ENCODE measurements around the gene DCPS. TPM values are rescaled to one million over a fixed set of nuclear protein-coding genes. Genes with fewer than 3 reads are reported as not detected.
"Not testable (repeated sequence)": the region's sequence is repeated elsewhere in the genome, so short reads cannot be mapped to it uniquely, and the experiment has no call there.

Gene DCPS
- total RNA-seq, 3 donors from 2014 or later = 8.8 to 11.7 (median 9.6) TPM

GRCh38 chr11:126391286-126391954 is 87.6 kb downstream of the DCPS start:
- Histone ChIP-seq H3K27ac (peak overlapping the region in 1 of 2 donors; percentile 12), H3K4me3 (no peak overlapping the region), H3K9me3 (no peaks in the 10 kb centered on the region), H3K4me1 (peaks cover under 1 to 4% of the 10 kb centered on the region in 2 donors), H3K36me3 (no peaks in the 10 kb centered on the region), H3K27me3 (no peaks in the 10 kb centered on the region)
- DNase-seq (ENCODE audit: low spot score in 2 of 2) = peak in 1 of 2 donors; percentile 40
- TF ChIP-seq, protein P1, sequence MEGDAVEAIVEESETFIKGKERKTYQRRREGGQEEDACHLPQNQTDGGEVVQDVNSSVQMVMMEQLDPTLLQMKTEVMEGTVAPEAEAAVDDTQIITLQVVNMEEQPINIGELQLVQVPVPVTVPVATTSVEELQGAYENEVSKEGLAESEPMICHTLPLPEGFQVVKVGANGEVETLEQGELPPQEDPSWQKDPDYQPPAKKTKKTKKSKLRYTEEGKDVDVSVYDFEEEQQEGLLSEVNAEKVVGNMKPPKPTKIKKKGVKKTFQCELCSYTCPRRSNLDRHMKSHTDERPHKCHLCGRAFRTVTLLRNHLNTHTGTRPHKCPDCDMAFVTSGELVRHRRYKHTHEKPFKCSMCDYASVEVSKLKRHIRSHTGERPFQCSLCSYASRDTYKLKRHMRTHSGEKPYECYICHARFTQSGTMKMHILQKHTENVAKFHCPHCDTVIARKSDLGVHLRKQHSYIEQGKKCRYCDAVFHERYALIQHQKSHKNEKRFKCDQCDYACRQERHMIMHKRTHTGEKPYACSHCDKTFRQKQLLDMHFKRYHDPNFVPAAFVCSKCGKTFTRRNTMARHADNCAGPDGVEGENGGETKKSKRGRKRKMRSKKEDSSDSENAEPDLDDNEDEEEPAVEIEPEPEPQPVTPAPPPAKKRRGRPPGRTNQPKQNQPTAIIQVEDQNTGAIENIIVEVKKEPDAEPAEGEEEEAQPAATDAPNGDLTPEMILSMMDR (IDR thresholded peaks at IDR 0.05) = no peak
- intact Hi-C loops (cut with DNase I; ENCODE audit: low total_unique reads) = no loop called here

DNA sequence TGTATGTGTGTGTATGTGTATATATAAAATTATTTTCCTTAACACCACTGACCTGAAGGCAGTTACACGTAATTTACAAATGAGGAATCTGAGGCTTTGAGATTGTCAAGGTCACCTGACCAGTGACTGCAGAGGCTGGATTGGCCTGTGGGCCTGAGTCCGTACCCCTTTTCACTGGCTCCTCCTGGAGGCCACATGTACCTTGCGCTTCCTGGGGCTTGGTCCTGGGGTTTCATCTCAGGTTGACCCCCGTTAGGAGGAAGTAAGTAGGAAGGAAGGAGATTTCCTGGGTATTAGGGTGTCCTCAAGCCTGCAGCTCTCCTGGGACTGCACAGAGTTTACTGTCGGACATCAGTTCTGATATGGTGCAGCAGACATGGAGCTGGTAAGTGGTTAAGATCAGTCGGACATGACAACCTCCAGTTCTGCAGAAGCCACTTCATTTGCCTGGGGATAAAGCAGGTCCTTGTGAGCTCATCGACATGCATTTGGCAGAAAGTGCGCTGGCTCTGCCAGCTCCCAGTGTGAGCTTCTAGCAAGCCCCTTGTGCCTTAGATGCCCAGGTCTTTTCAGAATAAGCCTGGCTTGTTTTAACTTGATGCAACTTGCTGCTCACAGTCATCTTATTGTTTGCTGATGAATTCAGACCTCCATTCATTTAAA is 88.2 kb downstream of the DCPS start:
- intact Hi-C loops (cut with DNase I; ENCODE audit: low total_unique reads) = no loop called here
- H3K4me1 ChIP-seq = no peaks in the 10 kb centered on the region
- H3K27ac ChIP-seq = no peak overlapping the region

GRCh38 chr11:126392633-126393013 is 88.8 kb downstream of the DCPS start:
- DNase-seq (ENCODE audit: low spot score in 2 of 2) = no peak
- H3K4me1 ChIP-seq = no peaks in the 10 kb centered on the region
- H3K9me3 ChIP-seq = no peaks in the 10 kb centered on the region
- TF ChIP-seq, protein P1 (IDR thresholded peaks at IDR 0.05) = no peak
- TF ChIP-seq POLR2AphosphoS5 (IDR thresholded peaks at IDR 0.05) = no peak
- no peak for TF ChIP-seq POLR2A (IDR thresholded peaks at IDR 0.05)
- H3K36me3 ChIP-seq = no peaks in the 10 kb centered on the region
- no peak overlapping the region for H3K4me3 ChIP-seq
- H3K27ac ChIP-seq = no peak overlapping the region
- no peaks in the 10 kb centered on the region for H3K27me3 ChIP-seq
- intact Hi-C loops (cut with DNase I; ENCODE audit: low total_unique reads) = no loop called here

More for the DNA sequence above, 88.2 kb downstream of the DCPS start:
- Histone ChIP-seq H3K36me3 (no peaks in the 10 kb centered on the region), H3K27me3 (no peaks in the 10 kb centered on the region), H3K9me3 (no peaks in the 10 kb centered on the region), H3K4me3 (no peak overlapping the region)
- TF ChIP-seq, protein P1 (IDR thresholded peaks at IDR 0.05) = no peak
- TF ChIP-seq POLR2A (IDR thresholded peaks at IDR 0.05) = no peak
- TF ChIP-seq POLR2AphosphoS5 (IDR thresholded peaks at IDR 0.05) = no peak
- peak in 1 of 2 donors; percentile 37 for DNase-seq (ENCODE audit: low spot score in 2 of 2)

GRCh38 chr11:126393143-126393542 is 89.3 kb downstream of the DCPS start:
- Histone ChIP-seq H3K27me3 (no peaks in the 10 kb centered on the region), H3K36me3 (no peaks in the 10 kb centered on the region), H3K4me1 (no peaks in the 10 kb centered on the region), H3K4me3 (no peak overlapping the region), H3K27ac (peak overlapping the region in 1 of 2 donors; percentile 28), H3K9me3 (no peaks in the 10 kb centered on the region)
- DNase-seq (ENCODE audit: low spot score in 2 of 2) = peak in 1 of 2 donors; percentile 19
- intact Hi-C loops (cut with DNase I; ENCODE audit: low total_unique reads) = no loop called here
- TF ChIP-seq, protein P1 (IDR thresholded peaks at IDR 0.05) = no peak
- no peak for TF ChIP-seq POLR2A (IDR thresholded peaks at IDR 0.05)

GRCh38 chr11:126394036-126394435 is 90.2 kb downstream of the DCPS start:
- H3K27ac ChIP-seq = peak overlapping the region; percentile 21 to 27
- no peaks in the 10 kb centered on the region for H3K36me3 ChIP-seq
- DNase-seq (ENCODE audit: low spot score in 2 of 2) = no peak
- no peaks in the 10 kb centered on the region for H3K9me3 ChIP-seq
- H3K4me1 ChIP-seq = no peaks in the 10 kb centered on the region
- TF ChIP-seq POLR2AphosphoS5 (IDR thresholded peaks at IDR 0.05) = no peak
- TF ChIP-seq, protein P1 (IDR thresholded peaks at IDR 0.05) = no peak
- TF ChIP-seq POLR2A (IDR thresholded peaks at IDR 0.05) = no peak
- intact Hi-C loops (cut with DNase I; ENCODE audit: low total_unique reads) = no loop called here
- H3K27me3 ChIP-seq = no peaks in the 10 kb centered on the region
- no peak overlapping the region for H3K4me3 ChIP-seq

- intact Hi-C loops (cut with DNase I; ENCODE audit: low total_unique reads); H3K27me3 ChIP-seq; H3K4me3 ChIP-seq; H3K36me3 ChIP-seq; H3K4me1 ChIP-seq; DNase-seq (ENCODE audit: low spot score in 2 of 2); H3K9me3 ChIP-seq: not testable (repeated sequence)
- H3K27ac ChIP-seq = peak overlapping the region; percentile 27 to 80
These were observed 90.8 kb downstream of the DCPS start for GRCh38 chr11:126394634-126395072.
